IMR-90 (cell line): Measurements from ENCODE around the gene MICU1. TPM values are rescaled to one million over a fixed set of nuclear protein-coding genes. Genes with fewer than 3 reads are reported as not detected.

Experiments used
- ATAC-seq: fragments of 200-7000 bp; cut with Tn5 transposase; 2 replicates; pipeline ENCODE4 v1.9.1; 2020; ENCODE audit warnings: low read depth, mild to moderate bottlenecking, moderate library complexity
- BruUV-seq: library from RNA; stranded (reverse); fragments of 400-500 nt; replicated peaks from 2 replicates; lab custom pipeline; 2021; lab: Mats Ljungman, UMichigan
- CTCF ChIA-PET: fragments of 300-600 bp; formaldehyde crosslinking; extraction: SDS; loops from one replicate; lab custom pipeline; 2021; ENCODE audit warnings: antibody characterized with exemption; lab: Yijun Ruan, JAX
- POLR2A ChIA-PET: fragments of 300-600 bp; sonication (Branson Sonifier 250); formaldehyde crosslinking; loops from one replicate; lab custom pipeline; 2022; ENCODE audit warnings: antibody characterized with exemption; ENCODE audit not compliant: unreplicated experiment; lab: Charles Lee
- DNase-seq: peaks from one replicate; pipeline ENCODE4 v3.0.0; 2013
- H2AFZ ChIP-seq: replicated peaks from 2 replicates; pipeline ENCODE3; 2013; ENCODE audit warnings: low read length, mild to moderate bottlenecking; ENCODE audit not compliant: poor library complexity
- H2AK5ac ChIP-seq: 2 replicates; pipeline ENCODE4 v1.6.1; 2013; ENCODE audit warnings: low read depth, low read length, inconsistent platforms
- H2AK9ac ChIP-seq: replicated peaks from 2 replicates; pipeline ENCODE3; 2013; ENCODE audit warnings: mild to moderate bottlenecking, low read depth, low read length, moderate library complexity; ENCODE audit not compliant: poor library complexity
- H2BK120ac ChIP-seq: 2 replicates; pipeline ENCODE4 v1.6.1; 2013; ENCODE audit warnings: low read depth, low read length, inconsistent platforms
- H2BK15ac ChIP-seq: 3 replicates; pipeline ENCODE4 v1.6.1; 2013; ENCODE audit warnings: low read depth, low read length, inconsistent platforms
- H2BK20ac ChIP-seq: 2 replicates; pipeline ENCODE4 v1.6.1; 2013; ENCODE audit warnings: low read depth, mild to moderate bottlenecking, inconsistent platforms, low read length, moderate library complexity
- H2BK5ac ChIP-seq: 2 replicates; pipeline ENCODE4 v1.6.1; 2013; ENCODE audit warnings: mild to moderate bottlenecking, low read depth, low read length, inconsistent platforms; ENCODE audit not compliant: poor library complexity, severe bottlenecking
- H3K14ac ChIP-seq: replicated peaks from 2 replicates; pipeline ENCODE4 v1.6.1; 2013; ENCODE audit warnings: low read depth, low read length, inconsistent platforms
- H3K18ac ChIP-seq: 2 replicates; pipeline ENCODE4 v1.6.1; 2013; ENCODE audit warnings: low read depth, low read length, control low read depth
- H3K23ac ChIP-seq: 2 replicates; pipeline ENCODE4 v1.6.1; 2013; ENCODE audit warnings: low read depth, low read length, inconsistent platforms
- H3K27ac ChIP-seq: 2 replicates; pipeline ENCODE4 v1.5.1; 2013; ENCODE audit warnings: mild to moderate bottlenecking, control low read depth, low read length; ENCODE audit not compliant: insufficient read depth
- H3K27me3 ChIP-seq: 2 replicates; pipeline ENCODE4 v1.6.1; 2013; ENCODE audit warnings: low read length; ENCODE audit not compliant: control insufficient read depth, insufficient read depth
- H3K36me3 ChIP-seq: 2 replicates; pipeline ENCODE4 v1.6.1; 2013; ENCODE audit warnings: low read length, mixed read lengths; ENCODE audit not compliant: control insufficient read depth, insufficient read depth
- H3K4ac ChIP-seq: 2 replicates; pipeline ENCODE4 v1.6.1; 2013; ENCODE audit warnings: low read depth, low read length, inconsistent platforms
- H3K4me1 ChIP-seq: 2 replicates; pipeline ENCODE4 v1.6.1; 2013; ENCODE audit warnings: low read length, mixed read lengths; ENCODE audit not compliant: control insufficient read depth, insufficient read depth
- H3K4me2 ChIP-seq: 2 replicates; pipeline ENCODE4 v1.6.1; 2013; ENCODE audit warnings: low read depth, mild to moderate bottlenecking, control low read depth, low read length, moderate library complexity
- H3K4me3 ChIP-seq: 2 replicates; pipeline ENCODE4 v1.5.1; 2013; ENCODE audit warnings: low read depth, mild to moderate bottlenecking, control low read depth, low read length, moderate library complexity; ENCODE audit not compliant: insufficient read depth
- H3K56ac ChIP-seq: 2 replicates; pipeline ENCODE4 v1.6.1; 2013; ENCODE audit warnings: low read length, inconsistent platforms; ENCODE audit not compliant: insufficient read depth; ENCODE audit errors: extremely low read depth
- H3K79me1 ChIP-seq, 2 experiments: 2 replicates each; pipeline ENCODE4 v1.6.1; 2013; ENCODE audit warnings: low read length in 2 of 2, inconsistent platforms in 1 of 2, low read depth in 1 of 2
- H3K9ac ChIP-seq: 2 replicates; pipeline ENCODE4 v1.6.1; 2013; ENCODE audit warnings: low read depth, low read length, control low read depth
- H3K9me1 ChIP-seq: 2 replicates; pipeline ENCODE4 v1.6.1; 2013; ENCODE audit warnings: low read length, inconsistent platforms; ENCODE audit not compliant: insufficient read depth
- H3K9me3 ChIP-seq: 2 replicates; pipeline ENCODE4 v1.6.1; 2013; ENCODE audit warnings: low read length; ENCODE audit not compliant: control insufficient read depth, insufficient read depth
- H4K20me1 ChIP-seq: 2 replicates; pipeline ENCODE4 v1.6.1; 2013; ENCODE audit warnings: low read length, inconsistent platforms; ENCODE audit not compliant: insufficient read depth
- H4K5ac ChIP-seq: 2 replicates; pipeline ENCODE4 v1.6.1; 2013; ENCODE audit warnings: mild to moderate bottlenecking, low read depth, low read length, control low read depth
- H4K8ac ChIP-seq, 2 experiments: 2 replicates each; pipeline ENCODE4 v1.6.1; 2013; ENCODE audit warnings: low read depth in 2 of 2, low read length in 2 of 2, control low read depth in 1 of 2, inconsistent platforms in 1 of 2
- H4K91ac ChIP-seq: 2 replicates; pipeline ENCODE4 v1.6.1; 2013; ENCODE audit warnings: low read depth, low read length, inconsistent platforms; ENCODE audit not compliant: insufficient read depth
- CEBPB ChIP-seq: IDR thresholded peaks from 2 replicates; pipeline ENCODE4 v1.6.1; 2012; ENCODE audit warnings: low read depth, low read length, improper control_type of control experiment
- MAZ ChIP-seq: IDR thresholded peaks from 2 replicates; pipeline ENCODE4 v1.6.1; 2012; ENCODE audit warnings: low read depth, mild to moderate bottlenecking, low read length, improper control_type of control experiment, moderate library complexity, borderline replicate concordance
- RCOR1 ChIP-seq: IDR thresholded peaks from 2 replicates; pipeline ENCODE4 v1.6.1; 2012; ENCODE audit warnings: mild to moderate bottlenecking, low read length, improper control_type of control experiment; ENCODE audit not compliant: insufficient replicate concordance
- WGBS, 2 experiments: methylation state at CpG; one replicate each; pipeline versions ENCODE4 v1.1.5 to v1.1.7; 2013; ENCODE audit warnings: missing lambda C conversion rate in 2 of 2; ENCODE audit not compliant: insufficient read length in 1 of 2; ENCODE audit errors: extremely low coverage in 2 of 2; 5-methylcytosine and 5-hydroxymethylcytosine counted together
- dilution Hi-C: fragments of 300-500 bp; cut with HindIII; formaldehyde crosslinking; loops from one replicate; pipeline ENCODE4 v1.14.3; 2018; ENCODE audit warnings: low sequenced_read_pairs; ENCODE audit not compliant: unreplicated experiment
- in situ Hi-C: fragments of 300-500 bp; cut with MboI; formaldehyde crosslinking; loops from 3 replicates; pipeline ENCODE4 v1.14.3; 2019; ENCODE audit warnings: low sequenced_read_pairs, inconsistent platforms, mixed read lengths
- intact Hi-C: fragments of 100-400 bp; cut with micrococcal nuclease; formaldehyde crosslinking; loops from 2 replicates; pipeline ENCODE4 v1.10.0; 2022
- polyA plus RNA-seq, 3 experiments: library from polyadenylated mRNA; depleted of rRNA; stranded (reverse); fragments of >200 nt; gene quantifications; 2 replicates each; pipeline ENCODE4 v1.2.3, GENCODE V29; 2012; ENCODE audit warnings: low replicate concordance in 1 of 3
- total RNA-seq: library from RNA; depleted of rRNA; stranded (reverse); fragments of >200 nt; gene quantifications from 2 replicates; pipeline ENCODE4 v1.2.3, GENCODE V29; 2012

Gene MICU1
- total and polyA plus RNA-seq, 2 of the 4 experiments (the other 2 are of a cell fraction): 43.6 to 44.7 TPM

- Histone ChIP-seq H3K9ac (no peak overlapping the region), H4K91ac (no peak overlapping the region), H3K27me3 (no peaks in the 10 kb centered on the region), H3K36me3 (peaks cover 36% of the 10 kb centered on the region), H3K56ac (no peak overlapping the region), H3K14ac (no peak overlapping the region), H3K4me3 (no peak overlapping the region), H3K27ac (no peak overlapping the region), H3K23ac (no peak overlapping the region), H3K18ac (no peak overlapping the region), H2BK120ac (no peak overlapping the region), H3K4ac (no peak overlapping the region), H4K5ac (no peak overlapping the region), H2AK9ac (no peak overlapping the region), H2BK20ac (no peak overlapping the region), H3K79me1 (peaks cover 0 to 3% of the 10 kb centered on the region in 2 experiments; a peak in 1 of 4 replicates), H2BK5ac (no peak overlapping the region), H3K9me3 (no peaks in the 10 kb centered on the region), H2AK5ac (no peak overlapping the region), H4K8ac (no peak overlapping the region), H3K9me1 (peaks cover 5% of the 10 kb centered on the region; the same call in 1 of the 2 replicates), H2AFZ (no peak overlapping the region), H4K20me1 (peaks cover 3% of the 10 kb centered on the region; the same call in 1 of the 2 replicates), H3K4me1 (peaks cover 22% of the 10 kb centered on the region), H3K4me2 (no peak overlapping the region), H2BK15ac (no peak overlapping the region)
- intact Hi-C loops (loop anchor here (5.0 kb wide), 1 partner anchor 377 kb away; no protein-coding TSS in a partner anchor), dilution Hi-C loops (no loop called here), in situ Hi-C loops (loop anchor here (10.0 kb wide), 3 partner anchors 90 to 280 kb away; no protein-coding TSS in a partner anchor)
- no TSS peak for BruUV-seq
- ATAC-seq (no peak), DNase-seq (peak; percentile 50)
- no CpG with 5 or more reads among the region's 17 CpGs for WGBS, 2 experiments
- no peak for TF ChIP-seq MAZ
- TF ChIP-seq CEBPB: no peak
- TF ChIP-seq RCOR1: no peak
- POLR2A ChIA-PET: no interaction called here
- CTCF ChIA-PET: no interaction called here
These were observed 291.6 kb downstream of the MICU1 start for GRCh38 chr10:72334196-72334824.
